Motor neuron (in vitro differentiated cells): ENCODE measurements around the gene SFMBT2. TPM values are rescaled to one million over a fixed set of nuclear protein-coding genes. Genes with fewer than 3 reads are reported as not detected.

ENCODE experiments used
- ATAC-seq, 8 experiments: fragments of 200-7000 bp; cut with Tn5 transposase; replicated peaks in 6 of 8; 2 replicates each; pipeline ENCODE4 v1.8.0; 2021; ENCODE audit warnings: mild to moderate bottlenecking in 8 of 8, moderate library complexity in 8 of 8
- H3K27ac ChIP-seq, 2 donors: fragments of 250-450 bp; sonication (Bioruptor Pico); 2 replicates each; pipeline ENCODE4 v1.9.0; 2021; ENCODE audit warnings: antibody characterized with exemption in 2 of 2, mild to moderate bottlenecking in 2 of 2, moderate library complexity in 1 of 2
- H3K4me1 ChIP-seq, 2 donors: fragments of 250-450 bp; sonication (Bioruptor Pico); replicated peaks in 1 of 2; 2 replicates each; pipeline ENCODE4 v1.6.1; 2021; ENCODE audit warnings: antibody characterized with exemption in 2 of 2, mild to moderate bottlenecking in 2 of 2, moderate library complexity in 1 of 2
- H3K4me3 ChIP-seq, 5 donors: fragments of 250-450 bp; sonication (Bioruptor Pico); 2 replicates each; pipeline ENCODE4 v1.9.0; 2021; ENCODE audit warnings: antibody characterized with exemption in 5 of 5, mild to moderate bottlenecking in 5 of 5, moderate library complexity in 4 of 5
- WGBS, 10 experiments: fragments of 450-650 bp; shearing (Covaris generic); methylation state at CpG; one replicate each; pipeline ENCODE4 v1.0.0; 2022; 5-methylcytosine and 5-hydroxymethylcytosine counted together
- in situ Hi-C, 9 experiments: fragments of 400-800 bp; cut with MboI; loops; one replicate each; pipeline ENCODE4 v1.15.0; 2021; ENCODE audit warnings: low sequenced_read_pairs in 9 of 9, low pct_unique_long_range_greater_than_20kb in 2 of 9; ENCODE audit not compliant: unreplicated experiment in 9 of 9
- total RNA-seq, 8 experiments: library from RNA; unstranded; fragments of 300-600 nt; gene quantifications; 2 replicates each; pipeline versions ENCODE4 v1.2.3 to v1.2.4, GENCODE V29; 2022

SFMBT2 gene
- total RNA-seq, 8 experiments from 2014 or later, result 0.15 to 16.5 (median 11.9) TPM

DNA sequence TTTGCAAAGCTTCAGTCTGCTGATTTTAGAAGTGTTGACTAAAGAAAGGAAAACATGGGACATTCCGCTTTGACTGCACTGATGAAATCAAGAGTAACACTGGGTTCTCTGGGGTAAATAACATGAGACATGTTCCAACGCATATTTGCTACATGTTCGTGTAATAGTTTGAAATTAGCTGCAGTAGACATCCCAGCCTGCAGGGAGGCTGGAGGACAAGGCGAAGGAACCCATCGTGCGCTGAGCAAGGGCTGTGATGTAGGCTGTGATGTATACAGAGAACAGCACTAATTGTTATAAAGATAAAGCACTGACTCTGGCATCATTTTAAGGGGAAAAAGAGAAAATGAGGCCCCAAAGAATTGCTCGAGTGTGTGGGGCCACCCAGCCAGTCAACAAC is 40.3 kb downstream of the SFMBT2 start:
- 0 to 100% (median 96%) methylated on average over 1 to 7 of the region's 7 CpGs; no CpG with 5 or more reads in 1 of the 10 experiments for WGBS, 10 experiments
- peak in 2 of 8 experiments; percentile 21 to 39 for ATAC-seq
- in situ Hi-C loops, result no loop called here
- Histone ChIP-seq H3K4me3 (no peak overlapping the region), H3K4me1 (peaks cover 15 to 17% of the 10 kb centered on the region in 2 donors), H3K27ac (no peak overlapping the region)

DNA sequence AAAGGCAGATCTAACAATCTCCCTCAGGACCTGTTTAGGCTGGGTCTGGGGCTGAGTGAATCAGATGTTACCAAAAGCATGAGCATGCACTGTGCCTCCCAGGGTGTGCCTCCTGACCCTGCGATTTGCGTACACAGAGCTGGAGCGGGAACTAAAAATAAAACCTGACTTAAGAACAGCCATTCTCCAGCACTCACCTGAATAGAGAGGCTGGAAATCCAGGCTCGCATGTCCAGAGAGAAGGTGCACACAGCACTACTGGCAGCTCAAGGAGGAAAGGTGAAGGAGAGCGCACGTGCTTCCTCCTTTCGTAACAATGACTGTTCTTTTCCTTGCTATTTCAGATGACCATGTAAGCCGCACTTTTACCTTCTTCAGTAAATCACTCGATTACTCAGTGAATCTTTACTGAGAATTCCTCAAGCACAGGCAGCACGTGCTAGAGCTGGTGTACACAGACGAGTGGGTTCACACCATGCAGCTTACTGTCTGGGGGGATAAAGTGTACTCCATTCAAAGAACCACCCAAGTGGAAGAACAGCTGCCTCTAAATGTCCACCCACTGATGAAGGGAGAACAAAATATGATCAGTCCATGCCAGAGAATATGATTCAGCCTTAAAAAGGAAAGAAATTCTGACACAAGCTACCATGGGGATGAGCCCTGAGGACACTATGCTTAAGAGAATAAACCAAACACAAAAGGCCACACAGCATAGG is 45.6 kb downstream of the SFMBT2 start:
- WGBS, 10 experiments, result 67 to 98% (median 84%) methylated on average over 3 to 10 of the region's 11 CpGs; no CpG with 5 or more reads in 4 of the 10 experiments
- Histone ChIP-seq H3K27ac (no peak overlapping the region), H3K4me3 (no peak overlapping the region), H3K4me1 (peaks cover 31 to 42% of the 10 kb centered on the region in 2 donors)
- in situ Hi-C loops, result no loop called here
- peak in 6 of 8 experiments; percentile 18 to 51 (median 34) for ATAC-seq

DNA sequence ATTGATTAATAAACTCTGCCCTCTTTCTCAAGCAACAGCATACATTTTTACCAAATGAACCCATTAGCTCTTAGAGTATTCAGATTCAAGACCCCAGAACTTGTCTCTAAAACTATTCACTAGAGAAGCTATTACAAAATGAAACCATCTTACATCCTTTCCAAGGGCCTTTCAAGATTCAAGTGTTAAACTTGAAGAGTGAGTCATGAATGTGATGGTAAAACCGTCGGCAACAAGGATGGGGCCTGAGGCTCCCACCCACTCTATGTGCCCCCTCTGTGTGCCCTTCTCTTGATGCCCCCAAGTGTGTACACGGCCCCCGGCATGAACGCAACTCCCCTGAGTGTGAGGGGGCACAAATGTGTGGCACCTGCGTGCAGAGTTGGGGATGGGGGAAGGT is 46.4 kb downstream of the SFMBT2 start:
- no peak overlapping the region for H3K4me3 ChIP-seq
- peaks cover 31 to 42% of the 10 kb centered on the region in 2 donors for H3K4me1 ChIP-seq
- no peak for ATAC-seq
- in situ Hi-C loops, result no loop called here
- no peak overlapping the region for H3K27ac ChIP-seq
- WGBS, 10 experiments, result 60 to 100% (median 77%) methylated on average over 1 to 3 of the region's 6 CpGs; no CpG with 5 or more reads in 6 of the 10 experiments

DNA sequence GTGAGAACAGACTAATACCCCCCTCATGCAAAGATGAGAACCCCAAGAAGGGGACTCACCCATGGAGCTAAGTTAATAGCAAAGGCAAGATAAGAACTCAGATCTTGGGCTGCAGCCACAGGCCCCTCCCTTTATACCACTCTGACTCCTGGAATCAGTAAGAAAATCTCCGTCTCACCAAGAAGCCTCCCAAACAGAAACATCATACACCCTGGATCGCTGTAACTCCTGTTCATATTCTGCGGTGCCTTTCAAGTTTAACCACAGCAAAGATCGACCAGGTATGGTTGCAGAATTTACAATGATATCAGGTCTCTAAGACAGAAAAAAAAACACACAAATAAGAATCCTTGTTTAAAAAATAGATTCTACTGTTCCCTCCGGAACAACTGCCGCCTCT is 47.1 kb downstream of the SFMBT2 start:
- H3K27ac ChIP-seq, result no peak overlapping the region

DNA sequence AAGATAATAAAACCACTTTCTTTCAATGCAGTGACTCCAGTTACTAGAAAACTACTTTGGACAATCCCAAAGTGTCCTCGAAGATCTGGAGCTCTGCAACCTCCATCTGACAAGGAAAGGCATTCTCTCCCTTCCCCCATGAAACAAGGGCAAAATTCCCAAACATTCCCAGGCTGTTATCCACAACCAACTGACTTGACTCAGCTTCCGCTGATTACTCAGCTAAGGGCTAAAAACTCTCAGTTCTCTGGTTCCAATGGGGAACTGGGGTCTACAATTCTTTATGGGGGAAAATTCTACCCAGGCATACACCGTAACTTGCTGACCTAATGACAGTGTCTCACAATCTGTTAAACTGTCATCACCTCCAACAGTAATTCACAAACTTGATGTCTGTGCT is 48.4 kb downstream of the SFMBT2 start:
- peaks cover 31 to 42% of the 10 kb centered on the region in 2 donors for H3K4me1 ChIP-seq
- H3K27ac ChIP-seq, result no peak overlapping the region
- WGBS, 10 experiments, result 0 to 100% (median 93%) methylated on average over 1 to 3 of the region's 3 CpGs; no CpG with 5 or more reads in 3 of the 10 experiments
- ATAC-seq, result no peak
- no peak overlapping the region for H3K4me3 ChIP-seq
- in situ Hi-C loops, result no loop called here

More for the DNA sequence above, 47.1 kb downstream of the SFMBT2 start:
- in situ Hi-C loops, result no loop called here
- peaks cover 31 to 42% of the 10 kb centered on the region in 2 donors for H3K4me1 ChIP-seq
- no peak for ATAC-seq
- no peak overlapping the region for H3K4me3 ChIP-seq
- WGBS, 10 experiments, result 51 to 100% (median 90%) methylated on average over 2 to 6 of the region's 6 CpGs; no CpG with 5 or more reads in 1 of the 10 experiments

DNA sequence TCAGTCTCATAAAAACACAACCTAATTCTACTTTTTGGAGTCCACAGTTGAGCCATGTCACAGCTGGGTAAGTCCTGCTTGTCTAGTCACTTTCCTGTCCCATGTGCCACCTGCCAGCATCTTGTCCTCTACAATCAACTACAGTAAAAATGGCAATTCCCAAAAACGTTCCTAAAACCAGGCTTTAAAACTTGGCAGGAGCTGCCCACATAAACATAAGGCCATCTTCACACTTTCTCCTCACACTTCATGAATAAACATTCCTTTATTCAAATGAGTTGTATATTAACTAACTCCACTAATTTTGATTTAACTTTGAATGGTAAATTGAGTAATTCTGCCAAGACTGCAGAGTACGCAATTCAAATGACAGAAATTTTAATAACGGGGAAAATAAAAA is 49.5 kb downstream of the SFMBT2 start:
- no peak for ATAC-seq
- Histone ChIP-seq H3K27ac (no peak overlapping the region), H3K4me3 (no peak overlapping the region), H3K4me1 (peaks cover 23 to 32% of the 10 kb centered on the region in 2 donors)
- in situ Hi-C loops, result no loop called here
- WGBS, 10 experiments, result 31 to 100% (median 82%) methylated on average over 1 to 3 of the region's 3 CpGs; no CpG with 5 or more reads in 1 of the 10 experiments

DNA sequence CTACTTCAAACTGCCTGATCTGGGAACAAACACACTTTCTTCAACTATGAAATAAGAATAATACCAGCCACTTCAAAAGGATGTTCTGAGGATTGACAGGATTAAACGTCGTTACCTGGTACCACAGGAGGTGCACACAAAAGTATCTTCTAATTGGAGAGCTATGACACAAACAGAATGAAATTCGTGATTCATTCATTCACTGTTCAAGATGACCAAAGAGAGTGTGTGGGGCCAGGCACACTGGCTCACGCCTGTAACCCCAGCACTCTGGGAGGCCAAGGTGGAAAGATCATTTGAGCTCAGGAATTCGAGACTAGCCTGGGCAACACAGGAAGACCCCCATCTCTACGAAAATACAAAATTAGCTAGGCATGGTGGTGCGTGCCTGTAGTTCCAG is 50.9 kb downstream of the SFMBT2 start:
- Histone ChIP-seq H3K4me1 (peaks cover 11 to 20% of the 10 kb centered on the region in 2 donors), H3K27ac (no peak overlapping the region), H3K4me3 (no peak overlapping the region)
- in situ Hi-C loops, result no loop called here
- no peak for ATAC-seq
- 51 to 100% (median 93%) methylated on average over 2 to 7 of the region's 7 CpGs; no CpG with 5 or more reads in 1 of the 10 experiments for WGBS, 10 experiments

DNA sequence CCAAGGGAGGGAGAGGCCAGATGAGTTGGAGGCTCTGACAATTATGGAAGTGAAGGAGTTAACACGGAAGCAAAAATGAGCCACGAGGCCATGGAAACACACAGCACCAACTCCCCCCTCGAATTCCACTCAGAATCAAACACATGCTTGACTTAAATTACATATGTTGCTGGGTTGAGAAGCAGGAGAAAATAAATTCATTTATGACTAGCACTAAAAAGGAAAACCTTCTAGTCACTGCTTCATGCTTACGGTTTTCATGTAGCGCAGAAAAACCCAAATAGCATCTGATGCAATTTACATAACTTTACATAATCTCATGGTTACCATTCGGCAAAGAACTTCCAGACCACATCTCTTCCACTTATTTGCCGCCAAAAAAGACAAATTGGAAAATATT is 51.5 kb downstream of the SFMBT2 start:
- in situ Hi-C loops, result no loop called here
- ATAC-seq, result peak in 1 of 8 experiments; percentile 33
- WGBS, 10 experiments, result 0 to 100% (median 80%) methylated on average over 1 to 7 of the region's 7 CpGs; no CpG with 5 or more reads in 1 of the 10 experiments
- no peak overlapping the region for H3K27ac ChIP-seq
- no peak overlapping the region for H3K4me3 ChIP-seq
- peaks cover 6 to 15% of the 10 kb centered on the region in 2 donors for H3K4me1 ChIP-seq

DNA sequence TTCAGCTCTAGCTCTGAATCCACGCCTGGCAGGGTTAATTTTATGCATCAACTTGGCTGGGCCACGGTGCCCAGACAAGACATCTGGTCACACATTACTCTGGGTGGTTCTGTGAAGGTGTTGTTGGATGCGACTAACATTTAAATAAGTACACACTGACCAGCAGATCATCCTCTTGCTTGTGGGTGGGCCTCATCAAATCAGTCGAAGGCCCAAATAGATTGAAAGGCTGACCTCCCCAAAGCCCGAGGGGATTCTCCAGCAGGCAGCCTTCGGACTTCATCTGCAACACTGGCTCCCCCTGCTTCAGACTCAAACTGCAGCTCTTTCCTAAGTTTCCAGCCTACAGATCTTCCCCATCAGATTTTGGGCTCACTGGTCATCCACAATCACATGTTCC is 53.6 kb downstream of the SFMBT2 start:
- no peak overlapping the region for H3K4me3 ChIP-seq
- no peak overlapping the region for H3K27ac ChIP-seq
- in situ Hi-C loops, result no loop called here
- peaks cover 0 to 5% of the 10 kb centered on the region in 2 donors for H3K4me1 ChIP-seq
- WGBS, 10 experiments, result 20 to 100% (median 92%) methylated on average over 1 to 6 of the region's 6 CpGs; no CpG with 5 or more reads in 1 of the 10 experiments
- ATAC-seq, result no peak

DNA sequence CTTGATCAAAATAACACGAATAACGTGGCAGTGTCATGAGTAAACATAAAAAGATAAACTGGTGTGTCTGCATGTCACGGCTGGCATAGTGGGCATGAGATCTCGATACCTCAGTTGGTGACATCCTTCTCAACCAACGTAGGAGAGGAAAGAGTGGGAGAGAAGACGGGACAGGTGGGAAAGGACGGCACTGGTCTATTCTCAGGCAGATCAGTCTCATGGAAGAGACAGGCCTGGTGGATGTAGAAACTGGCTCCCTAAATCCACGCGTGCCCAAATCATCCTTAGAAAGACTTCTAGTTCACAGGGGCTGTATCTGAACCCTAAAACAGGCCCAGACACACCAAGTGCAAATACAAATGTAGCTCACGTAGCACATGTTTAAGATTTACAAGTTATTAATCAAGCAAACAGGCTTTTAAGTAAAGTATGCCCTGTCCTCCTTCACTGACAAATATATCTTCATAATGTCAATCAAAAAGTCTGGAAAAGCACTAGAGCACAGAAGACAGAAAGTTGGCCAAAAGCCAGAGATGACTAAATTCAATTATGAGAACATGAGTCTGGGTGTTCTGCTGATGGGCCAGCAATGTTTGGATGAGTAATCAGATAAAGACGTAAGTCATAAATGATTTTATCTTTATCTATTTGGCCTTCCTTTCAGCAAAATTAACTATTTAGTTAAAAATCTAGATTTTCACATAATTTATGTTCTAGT is 56.3 kb downstream of the SFMBT2 start:
- H3K4me3 ChIP-seq, result no peak overlapping the region
- ATAC-seq, result peak in 4 of 8 experiments; percentile 22 to 60 (median 60)
- 27 to 95% (median 88%) methylated on average over 2 to 9 of the region's 11 CpGs for WGBS, 10 experiments
- H3K27ac ChIP-seq, result no peak overlapping the region
- H3K4me1 ChIP-seq, result no peaks in the 10 kb centered on the region
- in situ Hi-C loops, result no loop called here

DNA sequence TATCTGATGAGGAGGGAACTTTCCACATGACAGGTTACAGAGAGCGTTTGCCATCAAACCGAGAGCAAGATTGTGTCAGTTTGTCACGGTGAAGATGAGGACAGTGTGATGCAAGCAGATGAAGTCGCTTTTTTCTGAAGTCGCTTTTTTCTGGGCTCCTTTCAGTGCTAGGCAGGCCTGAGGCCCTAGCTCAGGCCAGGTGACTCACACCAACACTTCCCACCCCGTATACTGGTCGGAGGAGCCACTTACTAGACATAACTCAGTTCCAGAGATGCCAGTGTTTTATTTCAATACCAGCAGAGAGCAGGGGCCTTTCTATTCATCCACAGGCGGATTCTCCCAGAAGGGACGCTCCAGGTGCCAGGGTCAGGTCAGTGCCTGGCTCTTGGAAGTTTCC is 58.9 kb downstream of the SFMBT2 start:
- peak in 5 of 8 experiments; percentile 53 to 95 (median 89) for ATAC-seq
- WGBS, 10 experiments, result 76 to 100% (median 92%) methylated on average over 1 to 7 of the region's 9 CpGs; no CpG with 5 or more reads in 4 of the 10 experiments

DNA sequence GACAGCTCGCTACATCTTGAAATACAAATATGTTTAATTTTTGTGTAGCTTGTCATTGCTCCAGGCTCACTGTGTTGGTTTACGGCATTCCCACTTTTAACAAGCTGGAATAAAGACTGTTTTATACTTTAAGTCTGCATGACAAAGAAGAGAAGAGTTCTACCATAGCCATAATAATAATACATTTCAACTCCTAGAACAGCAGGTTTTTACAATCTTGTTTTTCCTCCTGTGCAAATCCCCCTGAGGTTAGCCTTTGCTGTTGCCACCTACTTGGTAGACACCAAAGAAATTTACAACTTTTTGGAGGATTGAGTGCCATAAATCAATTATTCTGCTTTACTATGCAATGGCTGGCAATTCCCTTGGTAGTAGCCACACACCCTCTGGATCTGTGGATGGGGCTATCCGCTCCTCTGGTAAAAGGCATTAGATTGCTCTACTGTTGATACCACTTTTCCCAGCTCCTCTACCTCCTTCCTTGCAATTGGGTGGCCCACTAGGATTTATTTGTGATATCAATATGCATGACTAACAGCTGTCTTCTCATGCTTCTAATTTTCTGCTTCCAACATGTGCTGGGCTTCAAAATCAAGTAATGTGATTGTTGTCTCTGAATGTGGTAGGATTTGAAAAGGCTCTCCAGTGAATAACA is 60.2 kb downstream of the SFMBT2 start:
- ATAC-seq, result no peak
- Histone ChIP-seq H3K4me1 (no peaks in the 10 kb centered on the region), H3K4me3 (no peak overlapping the region), H3K27ac (no peak overlapping the region)
- in situ Hi-C loops, result no loop called here
- WGBS, 10 experiments, result 71 to 100% (median 100%) methylated on average over 1 to 3 of the region's 3 CpGs; no CpG with 5 or more reads in 3 of the 10 experiments

More for the DNA sequence above, 58.9 kb downstream of the SFMBT2 start:
- Histone ChIP-seq H3K27ac (no peak overlapping the region), H3K4me3 (no peak overlapping the region), H3K4me1 (no peaks in the 10 kb centered on the region)
- in situ Hi-C loops, result no loop called here

DNA sequence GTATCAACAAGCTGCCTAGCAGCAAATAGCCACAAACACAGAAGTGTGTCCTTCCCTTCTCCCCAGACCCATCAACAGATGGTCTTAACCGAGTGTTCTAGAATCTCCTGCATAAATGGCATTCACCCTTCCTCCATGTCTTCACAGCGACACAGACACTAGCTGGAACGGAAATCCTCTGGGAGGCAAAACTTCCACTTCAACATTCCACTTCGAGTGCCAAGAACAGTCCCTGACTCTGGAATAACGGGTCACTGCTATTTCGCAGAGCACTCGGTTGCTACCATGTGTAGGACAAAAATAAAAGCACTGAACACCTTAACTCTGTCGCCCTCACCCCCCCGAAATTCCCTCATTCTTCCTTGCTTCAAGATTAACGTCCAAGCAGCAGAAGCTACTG is 65.1 kb downstream of the SFMBT2 start:
- in situ Hi-C loops, result no loop called here
- no peak for ATAC-seq
- WGBS, 10 experiments, result 28 to 100% (median 90%) methylated on average over 2 to 9 of the region's 10 CpGs; no CpG with 5 or more reads in 3 of the 10 experiments

More for the DNA sequence above, 65.1 kb downstream of the SFMBT2 start:
- Histone ChIP-seq H3K27ac (no peak overlapping the region), H3K4me3 (no peak overlapping the region), H3K4me1 (peaks cover 3 to 5% of the 10 kb centered on the region in 2 donors)
